Caco-2 (cell line): ENCODE results near the gene DPP10. TPM values are rescaled to one million over a fixed set of nuclear protein-coding genes. Genes with fewer than 3 reads are reported as not detected.

Experiments
- BruUV-seq: library from RNA; stranded (reverse); fragments of 400-500 nt; replicated peaks from 2 replicates; lab custom pipeline; 2021; lab: Mats Ljungman, UMichigan
- CTCF ChIA-PET: fragments of 300-600 bp; sonication (Branson Sonifier 250); formaldehyde crosslinking; loops from one replicate; lab custom pipeline; 2022; ENCODE audit warnings: antibody characterized with exemption; lab: Charles Lee
- POLR2A ChIA-PET: fragments of 300-600 bp; sonication (Branson Sonifier 250); formaldehyde crosslinking; loops from one replicate; lab custom pipeline; 2022; ENCODE audit warnings: antibody characterized with exemption; lab: Charles Lee
- DNase-seq, 2 experiments: peaks; one replicate each; pipeline versions ENCODE4 v3.0.0 to v3.0.0-alpha.2; 2020 to 2022
- H3K27me3 ChIP-seq: replicated peaks from 2 replicates; pipeline ENCODE4 v1.6.0; 2011; ENCODE audit warnings: low read length; ENCODE audit not compliant: control insufficient read depth, insufficient read depth
- H3K36me3 ChIP-seq: 2 replicates; pipeline ENCODE4 v1.5.1; 2011; ENCODE audit warnings: low read length; ENCODE audit not compliant: control insufficient read depth, insufficient read depth
- H3K4me1 ChIP-seq: fragments of 250-450 bp; sonication (Bioruptor Pico); 2 replicates; pipeline ENCODE4 v1.5.1; 2020; ENCODE audit warnings: mild to moderate bottlenecking
- H3K4me3 ChIP-seq: 2 replicates; pipeline ENCODE4 v1.5.1; 2011; ENCODE audit warnings: low read depth, mild to moderate bottlenecking, control low read depth, low read length
- H3K9me3 ChIP-seq: fragments of 250-450 bp; sonication (Bioruptor Pico); 2 replicates; pipeline ENCODE4 v1.5.1; 2020; ENCODE audit warnings: mild to moderate bottlenecking, moderate library complexity
- H3K27ac Mint-ChIP-seq: one replicate; pipeline ENCODE4 v1.8.0; 2022; ENCODE audit warnings: mixed read lengths; ENCODE audit not compliant: unreplicated experiment
- H3K27me3 Mint-ChIP-seq: one replicate; pipeline ENCODE4 v1.8.0; 2022; ENCODE audit warnings: mixed read lengths; ENCODE audit not compliant: insufficient read depth, unreplicated experiment
- H3K36me3 Mint-ChIP-seq: one replicate; pipeline ENCODE4 v1.8.0; 2022; ENCODE audit warnings: mild to moderate bottlenecking, mixed read lengths; ENCODE audit not compliant: insufficient read depth, unreplicated experiment
- H3K4me1 Mint-ChIP-seq: one replicate; pipeline ENCODE4 v1.8.0; 2022; ENCODE audit warnings: low read depth, mixed read lengths; ENCODE audit not compliant: unreplicated experiment
- H3K4me3 Mint-ChIP-seq: one replicate; pipeline ENCODE4 v1.8.0; 2022; ENCODE audit warnings: mild to moderate bottlenecking, moderate library complexity, mixed read lengths; ENCODE audit not compliant: unreplicated experiment
- H3K9me3 Mint-ChIP-seq: one replicate; pipeline ENCODE4 v1.8.0; 2022; ENCODE audit warnings: mixed read lengths; ENCODE audit not compliant: unreplicated experiment
- intact Hi-C: fragments of 100-400 bp; cut with micrococcal nuclease; formaldehyde crosslinking; loops from one replicate; pipeline ENCODE4 v1.10.0; 2022; ENCODE audit not compliant: unreplicated experiment
- total RNA-seq: library from RNA; stranded (reverse); gene quantifications from 2 replicates; pipeline ENCODE4 v1.2.3, GENCODE V29; 2022
- TF ChIP-seq, protein P1 (sequence below), 2 experiments: fragments of 200-600 bp in 1 of 2; IDR thresholded peaks; 1 replicate in 1 of 2; 2 replicates in 1 of 2; pipeline versions ENCODE4 v1.5.1 to v1.8.0; 2011 to 2022; ENCODE audit warnings: antibody characterized with exemption in 1 of 2, control low read depth in 1 of 2, inconsistent platforms in 1 of 2, low read depth in 1 of 2, low read length in 1 of 2, mild to moderate bottlenecking in 1 of 2, moderate library complexity in 1 of 2; ENCODE audit not compliant: insufficient read depth in 1 of 2, severe bottlenecking in 1 of 2, unreplicated experiment in 1 of 2

DPP10 gene
- total RNA-seq, 1 experiment from 2014 or later = not detected

DNA sequence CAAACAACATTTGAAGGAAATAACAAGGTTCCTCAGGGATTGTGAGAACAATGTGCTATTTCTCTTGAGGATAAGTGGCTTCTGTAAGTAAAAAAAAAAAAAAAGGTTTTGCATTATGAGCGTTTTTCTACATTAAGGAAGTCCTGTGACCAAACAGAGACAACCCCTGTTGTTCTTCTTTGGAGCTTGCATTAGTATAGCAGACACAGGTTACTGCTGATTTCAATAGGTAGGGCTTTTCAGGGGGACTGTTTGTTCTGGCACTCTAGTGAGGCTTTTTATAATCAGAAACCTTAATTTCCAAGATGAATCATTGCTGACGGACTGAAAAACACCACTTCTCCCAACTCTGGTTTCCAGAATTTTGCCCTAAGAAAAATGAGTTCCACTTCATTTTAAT, 8.2 kb downstream of the DPP10 start:
- no peaks in the 10 kb centered on the region for H3K27me3 ChIP-seq
- Mint-ChIP-seq H3K27me3 (peaks cover 13% of the 10 kb centered on the region), H3K36me3 (no peaks in the 10 kb centered on the region), H3K27ac (no peak overlapping the region), H3K4me1 (no peaks in the 10 kb centered on the region), H3K4me3 (no peak overlapping the region), H3K9me3 (peaks cover 9% of the 10 kb centered on the region)
- ChIA-PET POLR2A (no interaction called here), CTCF (no interaction called here)
- no TSS peak for BruUV-seq
- no peak overlapping the region for H3K4me3 ChIP-seq
- no peaks in the 10 kb centered on the region for H3K36me3 ChIP-seq
- intact Hi-C loops = no loop called here
- no peak for DNase-seq
- H3K4me1 ChIP-seq = no peaks in the 10 kb centered on the region
- TF ChIP-seq, protein P1, sequence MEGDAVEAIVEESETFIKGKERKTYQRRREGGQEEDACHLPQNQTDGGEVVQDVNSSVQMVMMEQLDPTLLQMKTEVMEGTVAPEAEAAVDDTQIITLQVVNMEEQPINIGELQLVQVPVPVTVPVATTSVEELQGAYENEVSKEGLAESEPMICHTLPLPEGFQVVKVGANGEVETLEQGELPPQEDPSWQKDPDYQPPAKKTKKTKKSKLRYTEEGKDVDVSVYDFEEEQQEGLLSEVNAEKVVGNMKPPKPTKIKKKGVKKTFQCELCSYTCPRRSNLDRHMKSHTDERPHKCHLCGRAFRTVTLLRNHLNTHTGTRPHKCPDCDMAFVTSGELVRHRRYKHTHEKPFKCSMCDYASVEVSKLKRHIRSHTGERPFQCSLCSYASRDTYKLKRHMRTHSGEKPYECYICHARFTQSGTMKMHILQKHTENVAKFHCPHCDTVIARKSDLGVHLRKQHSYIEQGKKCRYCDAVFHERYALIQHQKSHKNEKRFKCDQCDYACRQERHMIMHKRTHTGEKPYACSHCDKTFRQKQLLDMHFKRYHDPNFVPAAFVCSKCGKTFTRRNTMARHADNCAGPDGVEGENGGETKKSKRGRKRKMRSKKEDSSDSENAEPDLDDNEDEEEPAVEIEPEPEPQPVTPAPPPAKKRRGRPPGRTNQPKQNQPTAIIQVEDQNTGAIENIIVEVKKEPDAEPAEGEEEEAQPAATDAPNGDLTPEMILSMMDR (IDR thresholded peaks at IDR 0.05; ENCODE audit: insufficient read depth in 1 of 2, low read depth in 1 of 2, low read length in 1 of 2, severe bottlenecking in 1 of 2, unreplicated experiment in 1 of 2) = no peak
- no peaks in the 10 kb centered on the region for H3K9me3 ChIP-seq

DNA sequence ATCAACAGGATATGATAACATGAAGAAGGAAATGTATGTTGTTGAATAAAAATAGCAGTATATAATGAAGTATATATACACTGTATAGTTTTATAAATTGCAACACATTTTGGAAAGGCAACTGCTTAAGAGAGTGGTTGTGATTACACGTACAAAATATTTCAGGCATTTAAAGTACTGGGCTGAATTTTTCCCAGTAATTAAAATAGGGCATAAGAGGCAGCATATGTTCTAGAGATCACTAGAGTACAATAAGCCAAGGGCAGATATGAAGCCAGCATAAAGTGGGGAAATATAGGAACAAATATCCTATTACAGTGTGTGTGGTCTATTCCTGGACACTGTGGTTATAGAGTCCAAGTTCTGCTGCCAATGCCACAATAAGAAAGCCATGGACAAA, 14.1 kb downstream of the DPP10 start:
- ChIA-PET CTCF (no interaction called here), POLR2A (no interaction called here)
- TF ChIP-seq, protein P1 (IDR thresholded peaks at IDR 0.05; ENCODE audit: insufficient read depth in 1 of 2, low read depth in 1 of 2, low read length in 1 of 2, severe bottlenecking in 1 of 2, unreplicated experiment in 1 of 2) = no peak
- no peaks in the 10 kb centered on the region for H3K9me3 ChIP-seq
- Mint-ChIP-seq H3K27me3 (peaks cover 10% of the 10 kb centered on the region), H3K4me3 (no peak overlapping the region), H3K36me3 (no peaks in the 10 kb centered on the region), H3K27ac (no peak overlapping the region), H3K4me1 (no peaks in the 10 kb centered on the region), H3K9me3 (peaks cover 9% of the 10 kb centered on the region)
- BruUV-seq = no TSS peak
- H3K4me1 ChIP-seq = no peaks in the 10 kb centered on the region
- DNase-seq = no peak
- intact Hi-C loops = no loop called here
- no peaks in the 10 kb centered on the region for H3K36me3 ChIP-seq
- H3K27me3 ChIP-seq = peaks cover 2% of the 10 kb centered on the region; the same call in 1 of the 2 replicates
- no peak overlapping the region for H3K4me3 ChIP-seq

DNA sequence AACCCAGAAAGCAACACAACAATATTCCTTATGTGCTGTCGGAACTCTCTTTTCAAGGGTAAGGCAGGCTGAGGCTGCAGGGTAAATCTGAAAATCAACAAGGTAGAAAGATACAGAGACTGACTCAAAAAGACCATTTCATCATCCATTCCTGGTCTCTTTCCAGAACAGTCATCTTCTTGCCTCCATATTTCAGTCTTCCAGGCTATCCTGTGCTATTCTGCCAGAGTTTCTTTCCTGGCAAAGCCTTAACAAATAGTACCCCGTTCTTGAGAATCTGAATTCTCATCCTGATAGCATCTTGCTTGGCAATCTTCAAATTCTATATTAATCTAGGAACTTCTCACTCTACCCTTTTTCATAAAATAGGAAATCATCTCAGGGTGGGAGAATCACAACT, 15.5 kb downstream of the DPP10 start:
- Mint-ChIP-seq H3K36me3 (no peaks in the 10 kb centered on the region), H3K4me1 (no peaks in the 10 kb centered on the region), H3K4me3 (no peak overlapping the region), H3K9me3 (peaks cover 9% of the 10 kb centered on the region), H3K27me3 (peaks cover 10% of the 10 kb centered on the region), H3K27ac (no peak overlapping the region)
- ChIA-PET CTCF (no interaction called here), POLR2A (no interaction called here)
- Histone ChIP-seq H3K9me3 (no peaks in the 10 kb centered on the region), H3K27me3 (peaks cover 2% of the 10 kb centered on the region; the same call in 1 of the 2 replicates), H3K36me3 (no peaks in the 10 kb centered on the region), H3K4me3 (no peak overlapping the region), H3K4me1 (no peaks in the 10 kb centered on the region)
- intact Hi-C loops = no loop called here
- BruUV-seq = no TSS peak
- DNase-seq = no peak
- TF ChIP-seq, protein P1 (IDR thresholded peaks at IDR 0.05; ENCODE audit: insufficient read depth in 1 of 2, low read depth in 1 of 2, low read length in 1 of 2, severe bottlenecking in 1 of 2, unreplicated experiment in 1 of 2) = no peak
